Vagina (tissue), 2 donors: Measurements from ENCODE around the gene MRPL18.

Experiments used
- CTCF ChIP-seq, 3 experiments: fragments of 450-650 bp in 2 of 3; fragments of 200-600 bp in 1 of 3; sonication (generic) in 1 of 3; IDR thresholded peaks; one replicate each; pipeline ENCODE4 v1.5.1; 2017 to 2019; ENCODE audit warnings: antibody characterized with exemption in 3 of 3, mild to moderate bottlenecking in 2 of 3, moderate library complexity in 2 of 3
- POLR2A ChIP-seq, 2 donors: fragments of 450-650 bp; IDR thresholded peaks; one replicate each; pipeline ENCODE4 v1.6.1; 2017; ENCODE audit warnings: antibody characterized with exemption in 2 of 2, mild to moderate bottlenecking in 2 of 2, moderate library complexity in 2 of 2

GRCh38 chr6:159769470-159769869, 20.8 kb upstream of the MRPL18 start:
- TF ChIP-seq POLR2A (IDR thresholded peaks at IDR 0.05) = no peak
- no peak for TF ChIP-seq CTCF (IDR thresholded peaks at IDR 0.05)
